ENCODE measurements around the gene RS1.

The RS1 gene

DNA sequence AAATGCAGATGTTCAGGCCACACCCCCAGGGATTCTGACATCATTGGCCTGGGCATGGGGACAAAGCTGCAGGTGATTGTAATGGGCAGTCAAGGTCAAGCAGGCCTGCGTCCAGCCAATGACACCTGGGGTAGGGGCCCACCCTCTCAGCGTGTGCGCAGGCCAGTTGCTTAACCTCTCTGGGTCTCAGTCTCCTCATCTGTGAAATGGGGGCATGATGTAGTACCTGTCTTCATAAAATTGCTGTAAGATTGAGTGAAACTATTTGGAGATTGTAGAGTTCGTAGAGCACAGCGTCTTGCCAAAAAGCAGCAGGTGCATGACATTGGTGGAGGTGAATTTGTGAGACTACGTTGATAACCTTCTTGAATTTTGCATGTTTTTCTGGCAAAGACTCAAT, 21.2 kb downstream of the RS1 start:
- DNase-seq, result no peak
- in situ Hi-C loops (cut with HindIII; ENCODE audit: low pct_ligation_motif_present, low sequenced_read_pairs), result no loop called here
- TF ChIP-seq, protein P1, sequence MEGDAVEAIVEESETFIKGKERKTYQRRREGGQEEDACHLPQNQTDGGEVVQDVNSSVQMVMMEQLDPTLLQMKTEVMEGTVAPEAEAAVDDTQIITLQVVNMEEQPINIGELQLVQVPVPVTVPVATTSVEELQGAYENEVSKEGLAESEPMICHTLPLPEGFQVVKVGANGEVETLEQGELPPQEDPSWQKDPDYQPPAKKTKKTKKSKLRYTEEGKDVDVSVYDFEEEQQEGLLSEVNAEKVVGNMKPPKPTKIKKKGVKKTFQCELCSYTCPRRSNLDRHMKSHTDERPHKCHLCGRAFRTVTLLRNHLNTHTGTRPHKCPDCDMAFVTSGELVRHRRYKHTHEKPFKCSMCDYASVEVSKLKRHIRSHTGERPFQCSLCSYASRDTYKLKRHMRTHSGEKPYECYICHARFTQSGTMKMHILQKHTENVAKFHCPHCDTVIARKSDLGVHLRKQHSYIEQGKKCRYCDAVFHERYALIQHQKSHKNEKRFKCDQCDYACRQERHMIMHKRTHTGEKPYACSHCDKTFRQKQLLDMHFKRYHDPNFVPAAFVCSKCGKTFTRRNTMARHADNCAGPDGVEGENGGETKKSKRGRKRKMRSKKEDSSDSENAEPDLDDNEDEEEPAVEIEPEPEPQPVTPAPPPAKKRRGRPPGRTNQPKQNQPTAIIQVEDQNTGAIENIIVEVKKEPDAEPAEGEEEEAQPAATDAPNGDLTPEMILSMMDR (IDR thresholded peaks at IDR 0.05; ENCODE audit: low read depth, low read length, missing control alignments), result no peak
- Histone ChIP-seq H3K4me3 (ENCODE audit: low read depth, low read length) (no peak overlapping the region), H3K27ac (no peak overlapping the region), H3K27me3 (replicated peaks) (no peaks in the 10 kb centered on the region), H3K36me3 (replicated peaks) (no peaks in the 10 kb centered on the region)

DNA sequence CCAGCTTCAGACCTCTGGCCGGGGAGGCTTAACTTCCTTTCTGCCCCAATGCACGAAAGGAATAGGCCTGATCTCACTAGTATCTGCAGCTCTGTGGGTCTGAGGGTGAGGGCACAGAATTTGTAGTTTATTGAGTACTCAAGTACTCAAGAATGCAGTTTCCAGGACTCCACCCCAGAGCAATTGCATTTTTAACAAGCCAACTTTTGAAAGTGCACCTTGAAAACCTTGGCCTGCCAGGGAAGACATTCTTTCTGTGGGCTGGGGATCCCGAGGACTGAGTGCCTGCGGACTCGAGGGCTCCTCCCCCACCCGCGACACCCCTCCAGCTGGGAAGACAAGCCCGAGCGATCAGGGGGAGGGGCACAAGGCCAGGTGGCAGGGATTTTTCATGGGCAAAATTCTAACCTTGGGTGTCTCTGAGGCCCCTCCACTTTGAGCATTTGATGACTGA, 22.4 kb downstream of the RS1 start:
- Histone ChIP-seq H3K36me3 (replicated peaks) (no peaks in the 10 kb centered on the region), H3K27ac (no peak overlapping the region), H3K4me3 (ENCODE audit: low read depth, low read length) (no peak overlapping the region), H3K27me3 (replicated peaks) (no peaks in the 10 kb centered on the region)
- DNase-seq, result no peak
- TF ChIP-seq, protein P1 (IDR thresholded peaks at IDR 0.05; ENCODE audit: low read depth, low read length, missing control alignments), result no peak
- in situ Hi-C loops (cut with HindIII; ENCODE audit: low pct_ligation_motif_present, low sequenced_read_pairs), result no loop called here

DNA sequence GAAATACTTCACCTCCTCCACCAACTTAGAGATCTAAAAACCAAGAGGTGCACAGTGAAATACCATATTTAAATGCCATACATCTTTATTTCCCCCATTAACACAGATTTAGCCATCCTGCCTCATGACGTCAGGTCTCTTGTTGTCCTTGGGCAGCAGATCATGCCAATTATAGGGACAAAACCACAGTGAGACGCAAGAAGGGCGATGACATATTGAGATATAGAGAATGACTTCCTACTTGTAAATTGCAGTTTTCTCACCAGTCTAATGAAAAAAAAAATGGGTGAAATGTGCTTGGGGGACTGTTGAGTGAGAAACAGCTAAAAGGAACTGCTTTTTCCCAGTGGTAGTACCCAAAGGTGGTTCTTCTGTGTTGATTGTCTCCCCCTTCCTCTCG, 24.3 kb downstream of the RS1 start:
- H3K27me3 ChIP-seq (replicated peaks), result no peaks in the 10 kb centered on the region
- in situ Hi-C loops (cut with HindIII; ENCODE audit: low pct_ligation_motif_present, low sequenced_read_pairs), result no loop called here
- DNase-seq, result no peak
- TF ChIP-seq, protein P1 (IDR thresholded peaks at IDR 0.05; ENCODE audit: low read depth, low read length, missing control alignments), result no peak
- H3K27ac ChIP-seq, result no peak overlapping the region
- H3K36me3 ChIP-seq (replicated peaks), result no peaks in the 10 kb centered on the region
- H3K4me3 ChIP-seq (ENCODE audit: low read depth, low read length), result no peak overlapping the region

DNA sequence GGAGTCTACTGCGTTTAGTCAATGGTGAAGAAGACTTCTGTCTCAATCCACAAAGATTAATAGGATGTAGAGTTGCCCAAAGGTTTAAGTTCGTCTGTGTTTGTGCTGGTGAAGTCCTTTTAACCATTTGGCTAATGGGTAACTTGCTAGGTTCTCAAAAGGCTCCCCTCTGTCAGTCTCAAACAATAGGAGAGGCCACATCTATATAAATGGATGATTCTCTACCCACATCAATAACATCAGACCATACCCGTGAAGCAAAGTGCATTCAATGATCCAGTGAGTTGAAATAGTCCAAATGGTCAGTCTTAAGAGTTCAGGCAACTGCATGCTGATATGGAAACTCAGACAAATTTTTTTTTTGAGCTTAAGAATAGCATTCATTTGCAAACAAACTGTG, 28.1 kb downstream of the RS1 start:
- Histone ChIP-seq H3K27me3 (replicated peaks) (no peaks in the 10 kb centered on the region), H3K36me3 (replicated peaks) (no peaks in the 10 kb centered on the region), H3K4me3 (ENCODE audit: low read depth, low read length) (no peak overlapping the region), H3K27ac (no peak overlapping the region)
- in situ Hi-C loops (cut with HindIII; ENCODE audit: low pct_ligation_motif_present, low sequenced_read_pairs), result no loop called here
- DNase-seq, result no peak
- TF ChIP-seq, protein P1 (IDR thresholded peaks at IDR 0.05; ENCODE audit: low read depth, low read length, missing control alignments), result no peak

DNA sequence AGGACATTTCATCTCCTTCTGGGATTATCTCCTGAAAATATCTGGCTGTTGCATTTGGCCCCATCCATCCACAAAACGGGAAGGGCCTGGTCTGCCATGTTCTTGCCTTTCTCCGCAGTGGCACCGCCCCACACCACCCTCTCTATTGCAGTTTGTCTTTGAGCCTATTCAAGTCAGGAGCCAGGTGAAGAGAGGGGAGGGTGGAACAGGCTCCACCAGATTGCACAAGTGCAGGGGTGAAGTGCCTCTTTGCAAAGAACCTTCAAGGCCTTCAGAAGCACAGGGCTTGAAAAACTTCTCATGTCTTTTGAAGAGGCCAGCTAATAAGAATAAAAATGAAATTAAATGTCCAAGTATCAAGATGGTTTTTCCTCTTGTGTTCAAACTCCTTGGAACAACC, 28.7 kb downstream of the RS1 start:
- H3K27ac ChIP-seq, result no peak overlapping the region
- in situ Hi-C loops (cut with HindIII; ENCODE audit: low pct_ligation_motif_present, low sequenced_read_pairs), result no loop called here
- no peaks in the 10 kb centered on the region for H3K27me3 ChIP-seq (replicated peaks)
- H3K4me3 ChIP-seq (ENCODE audit: low read depth, low read length), result no peak overlapping the region
- DNase-seq, result no peak
- H3K36me3 ChIP-seq (replicated peaks), result no peaks in the 10 kb centered on the region
- TF ChIP-seq, protein P1 (IDR thresholded peaks at IDR 0.05; ENCODE audit: low read depth, low read length, missing control alignments), result no peak

DNA sequence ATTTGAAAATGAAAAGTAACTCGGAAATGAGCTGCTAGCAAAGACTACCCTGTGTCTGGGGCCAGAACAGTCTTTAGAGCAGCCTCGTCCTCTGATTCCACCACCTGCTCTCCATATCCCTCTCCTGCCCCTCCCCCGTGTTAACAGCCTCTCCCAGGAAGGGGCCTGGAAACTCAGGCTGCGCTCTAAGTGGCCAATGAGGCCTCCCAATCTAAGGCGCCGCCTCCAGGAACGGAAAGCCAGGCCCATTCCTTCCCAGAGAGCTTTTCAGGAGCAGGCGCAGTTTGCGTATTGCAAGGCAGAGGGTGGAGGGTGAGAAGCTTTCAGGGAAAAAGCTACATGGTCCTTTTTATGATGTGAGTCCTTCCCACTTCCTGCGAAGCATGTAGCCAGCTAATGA, 31.2 kb downstream of the RS1 start:
- Histone ChIP-seq H3K36me3 (replicated peaks) (no peaks in the 10 kb centered on the region), H3K27me3 (replicated peaks) (no peaks in the 10 kb centered on the region), H3K4me3 (ENCODE audit: low read depth, low read length) (no peak overlapping the region), H3K27ac (no peak overlapping the region)
- TF ChIP-seq, protein P1 (IDR thresholded peaks at IDR 0.05; ENCODE audit: low read depth, low read length, missing control alignments), result no peak
- no peak for DNase-seq
- in situ Hi-C loops (cut with HindIII; ENCODE audit: low pct_ligation_motif_present, low sequenced_read_pairs), result no loop called here

Measured in brain microvascular endothelial cell (primary cell).